ENCODE data around the gene EEF1A2.

DNA sequence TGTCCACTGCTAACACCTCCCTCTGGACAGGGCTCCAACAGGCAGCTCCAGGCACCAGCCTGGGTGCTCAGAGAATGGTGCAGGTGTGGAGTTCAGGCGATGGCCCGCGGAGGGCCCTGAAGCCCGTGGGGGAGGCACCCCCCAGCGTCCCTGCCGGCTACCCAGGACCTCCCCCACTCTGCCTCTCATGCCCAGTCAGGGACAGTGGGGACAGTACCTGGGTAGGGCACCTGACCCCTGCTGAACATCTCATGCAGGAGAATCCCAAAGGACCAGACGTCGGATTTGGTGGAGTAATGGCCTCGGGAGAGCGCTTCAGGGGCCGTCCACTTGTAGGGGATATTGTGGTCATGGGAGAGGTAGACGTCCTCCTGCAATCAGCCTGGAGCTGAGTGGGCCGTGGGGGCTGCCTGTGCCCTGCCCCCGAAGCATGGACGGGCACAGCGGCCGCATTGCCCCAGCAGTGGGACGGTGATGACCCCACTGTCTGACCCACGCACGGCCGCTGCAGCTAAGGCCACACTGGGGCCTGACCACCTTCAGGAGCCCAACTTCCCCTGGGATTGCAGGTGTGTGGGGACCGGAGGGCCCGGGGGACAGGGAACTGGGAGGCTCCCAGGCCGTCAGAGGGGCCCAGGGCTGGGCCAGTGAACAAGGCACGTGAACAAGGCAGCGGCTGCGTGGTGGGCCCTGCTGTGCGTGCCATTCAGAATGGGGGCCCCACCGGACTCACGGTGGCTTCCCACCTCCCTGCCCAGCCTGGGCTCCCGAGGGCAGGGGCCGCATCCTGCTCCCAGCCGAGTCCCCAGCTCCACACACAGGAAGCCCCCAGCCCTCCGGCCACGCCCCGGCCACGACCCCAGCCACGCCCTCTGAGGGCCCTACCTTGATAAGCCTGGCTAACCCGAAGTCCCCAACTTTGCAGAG, 31.2 kb upstream of the EEF1A2 start:
- TF ChIP-seq, protein P1, sequence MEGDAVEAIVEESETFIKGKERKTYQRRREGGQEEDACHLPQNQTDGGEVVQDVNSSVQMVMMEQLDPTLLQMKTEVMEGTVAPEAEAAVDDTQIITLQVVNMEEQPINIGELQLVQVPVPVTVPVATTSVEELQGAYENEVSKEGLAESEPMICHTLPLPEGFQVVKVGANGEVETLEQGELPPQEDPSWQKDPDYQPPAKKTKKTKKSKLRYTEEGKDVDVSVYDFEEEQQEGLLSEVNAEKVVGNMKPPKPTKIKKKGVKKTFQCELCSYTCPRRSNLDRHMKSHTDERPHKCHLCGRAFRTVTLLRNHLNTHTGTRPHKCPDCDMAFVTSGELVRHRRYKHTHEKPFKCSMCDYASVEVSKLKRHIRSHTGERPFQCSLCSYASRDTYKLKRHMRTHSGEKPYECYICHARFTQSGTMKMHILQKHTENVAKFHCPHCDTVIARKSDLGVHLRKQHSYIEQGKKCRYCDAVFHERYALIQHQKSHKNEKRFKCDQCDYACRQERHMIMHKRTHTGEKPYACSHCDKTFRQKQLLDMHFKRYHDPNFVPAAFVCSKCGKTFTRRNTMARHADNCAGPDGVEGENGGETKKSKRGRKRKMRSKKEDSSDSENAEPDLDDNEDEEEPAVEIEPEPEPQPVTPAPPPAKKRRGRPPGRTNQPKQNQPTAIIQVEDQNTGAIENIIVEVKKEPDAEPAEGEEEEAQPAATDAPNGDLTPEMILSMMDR (IDR thresholded peaks at IDR 0.05), result no peak
- no peak for TF ChIP-seq EZH2 (IDR thresholded peaks at IDR 0.05)
